NCI-H226 (cell line): ENCODE measurements around the gene VAV2.

Experiments
- DNase-seq: peaks from one replicate; pipeline ENCODE4 v3.0.0-alpha.2; 2015

VAV2 gene

DNA sequence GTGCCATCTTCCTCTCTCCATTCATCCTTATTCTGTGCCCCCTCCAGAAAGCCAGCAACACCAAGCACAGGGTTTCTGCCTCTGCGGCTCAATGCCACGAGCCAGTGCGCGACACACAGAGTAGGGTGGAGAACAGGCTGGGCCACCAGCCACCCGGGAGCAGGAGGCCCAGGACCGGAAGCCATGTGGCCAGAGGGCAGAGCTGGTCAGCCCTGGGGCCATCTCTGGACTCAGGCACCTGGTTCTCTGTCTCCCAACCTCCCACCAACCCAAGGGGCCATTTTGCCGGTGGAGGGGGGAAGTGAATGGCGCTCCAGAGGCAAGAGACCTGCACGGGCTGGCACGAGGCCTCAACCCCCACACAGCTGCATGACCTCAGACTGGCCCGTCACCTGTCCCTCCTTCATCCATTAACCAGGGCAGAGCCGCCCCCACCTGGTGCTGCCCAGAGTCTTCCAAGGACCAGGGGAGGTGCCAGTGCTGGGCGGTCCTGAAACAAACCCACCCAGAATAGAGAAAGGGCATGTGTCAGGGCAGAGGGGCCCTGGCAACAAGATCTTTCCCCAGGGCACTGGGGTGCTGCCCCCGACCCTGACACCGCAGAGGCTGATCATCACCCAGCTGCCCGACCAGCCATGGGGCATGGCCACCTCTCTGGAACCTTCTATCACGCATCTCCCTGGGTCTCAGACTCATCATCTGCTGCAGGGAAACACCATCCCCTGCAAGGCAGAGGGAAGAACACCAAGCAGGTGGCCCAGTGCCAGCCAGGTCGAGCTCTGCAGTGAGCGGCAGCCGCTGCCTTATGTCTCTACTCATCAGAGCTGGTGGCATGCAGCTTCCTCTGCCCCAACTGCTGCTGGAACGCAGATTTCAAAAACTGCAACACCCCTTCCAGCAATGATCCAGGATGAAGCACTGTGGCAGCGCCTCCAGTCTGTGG lies 11.9 kb downstream of the VAV2 start:
- DNase-seq = no peak

DNA sequence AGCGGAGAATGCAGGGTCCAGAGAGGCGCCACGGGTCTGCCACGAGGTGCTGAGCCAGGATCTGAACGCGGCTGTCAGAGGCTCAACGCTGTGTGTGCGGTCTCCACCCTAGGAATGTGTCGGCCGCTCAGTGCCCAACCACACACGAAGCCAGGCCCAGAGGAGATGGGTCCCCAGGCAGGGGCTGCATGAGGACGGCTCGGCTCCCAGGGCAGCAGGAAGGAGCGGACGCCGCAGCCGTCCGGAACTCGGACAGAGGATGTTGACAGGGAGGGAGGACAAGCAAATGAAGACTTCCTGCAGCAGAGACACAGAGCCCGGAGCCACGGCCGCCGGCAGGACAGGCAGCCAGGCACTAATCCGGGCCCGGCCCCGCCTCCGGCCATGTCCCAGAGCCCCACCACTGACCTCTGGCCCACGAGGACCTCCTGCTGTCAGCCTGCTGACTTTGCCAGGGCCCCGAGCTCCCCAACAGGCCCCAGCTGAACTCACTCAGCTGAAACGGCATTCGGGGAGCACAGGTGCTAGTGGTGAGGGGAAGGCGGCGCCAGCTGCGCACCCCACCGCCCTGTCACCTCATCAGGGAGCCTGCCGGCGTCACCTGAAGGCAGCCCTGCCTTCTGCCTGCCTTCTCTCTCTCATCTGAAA lies 12.7 kb downstream of the VAV2 start:
- no peak for DNase-seq

DNA sequence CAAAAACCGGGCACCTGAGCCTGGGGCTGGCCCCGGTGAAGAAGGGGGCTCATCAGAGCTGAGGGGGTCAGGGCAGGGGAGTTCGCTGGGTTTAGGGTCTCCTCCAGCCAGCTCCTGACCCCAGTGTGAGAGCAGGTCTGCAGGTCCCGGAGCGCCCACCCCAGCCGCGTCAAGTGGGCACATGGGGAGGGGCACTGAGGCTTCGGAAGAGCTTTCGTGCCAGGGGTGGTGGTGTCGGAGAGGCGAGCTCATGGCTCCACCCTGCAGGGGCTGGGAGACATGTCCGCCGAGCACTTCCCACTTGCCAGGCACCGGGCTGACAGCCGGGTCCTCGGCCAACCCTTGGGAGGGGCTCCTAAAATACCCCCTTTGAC lies 13.2 kb downstream of the VAV2 start:
- no peak for DNase-seq

DNA sequence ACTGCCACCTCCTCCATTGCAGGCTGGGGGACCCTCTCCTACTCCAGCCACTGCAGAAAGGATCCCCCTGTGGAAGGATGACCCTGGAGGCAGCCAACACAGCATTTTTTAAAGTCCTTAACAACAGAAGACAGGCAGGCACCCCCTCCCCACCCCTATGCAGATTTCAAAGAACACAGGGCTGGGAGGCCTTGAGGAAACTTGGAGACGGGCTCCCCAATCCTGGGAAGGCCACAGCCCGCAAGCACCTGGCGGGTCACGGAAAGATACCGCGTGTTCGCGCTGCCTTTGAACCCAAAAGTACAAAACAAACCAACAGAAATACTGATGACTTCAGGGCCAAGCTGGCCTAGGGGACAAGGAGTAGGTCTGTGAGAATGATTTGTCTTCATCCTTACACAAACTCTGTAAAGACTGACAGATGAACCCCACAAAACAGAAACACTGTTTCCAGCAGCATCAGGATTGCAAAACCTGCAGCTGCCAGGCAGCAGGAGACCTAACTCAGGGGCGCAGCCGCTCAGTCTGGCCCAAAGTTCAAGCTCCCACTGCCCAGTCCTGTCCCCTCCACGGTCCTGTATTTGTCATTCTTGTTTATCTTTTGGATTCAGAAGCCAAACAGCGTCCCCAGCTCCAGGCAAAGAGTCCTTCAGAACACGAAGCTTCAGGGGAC lies 13.8 kb downstream of the VAV2 start:
- DNase-seq = no peak

DNA sequence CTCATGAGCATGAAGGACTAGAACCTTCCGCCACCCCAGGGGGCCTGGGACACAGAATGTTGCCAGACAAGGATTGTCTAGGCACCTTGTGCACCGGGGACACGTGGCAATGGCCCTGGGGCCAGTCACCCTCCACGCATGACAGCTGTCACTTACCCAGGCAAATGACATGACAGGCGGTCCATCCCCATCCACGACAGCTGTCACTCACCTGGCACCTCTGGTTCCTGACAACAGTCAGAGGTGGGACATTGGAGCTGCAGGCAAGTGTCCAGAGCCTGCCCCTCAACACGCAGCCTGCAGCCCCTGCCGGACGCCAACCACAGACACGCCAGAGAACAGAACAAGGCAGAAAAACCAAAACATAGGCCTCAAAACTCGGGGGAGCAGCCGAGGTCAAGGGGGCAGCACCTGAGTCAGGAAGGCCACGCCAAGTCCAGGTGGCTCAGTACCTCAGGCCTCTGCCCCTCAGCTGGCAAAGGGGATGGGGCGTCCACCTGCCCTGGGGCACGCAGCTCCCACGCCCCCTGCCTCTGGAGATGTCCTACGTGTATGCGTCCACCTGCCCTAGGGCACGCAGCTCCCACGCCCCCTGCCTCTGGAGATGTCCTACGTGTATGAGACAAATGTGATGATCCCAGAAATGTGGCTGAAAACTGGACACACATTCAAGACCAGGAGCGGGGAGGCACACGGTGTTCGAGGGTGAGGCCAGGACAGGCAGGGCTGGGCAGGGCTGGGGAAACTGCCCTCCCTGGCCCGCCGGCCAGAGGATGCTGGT lies 14.5 kb downstream of the VAV2 start:
- DNase-seq = no peak

DNA sequence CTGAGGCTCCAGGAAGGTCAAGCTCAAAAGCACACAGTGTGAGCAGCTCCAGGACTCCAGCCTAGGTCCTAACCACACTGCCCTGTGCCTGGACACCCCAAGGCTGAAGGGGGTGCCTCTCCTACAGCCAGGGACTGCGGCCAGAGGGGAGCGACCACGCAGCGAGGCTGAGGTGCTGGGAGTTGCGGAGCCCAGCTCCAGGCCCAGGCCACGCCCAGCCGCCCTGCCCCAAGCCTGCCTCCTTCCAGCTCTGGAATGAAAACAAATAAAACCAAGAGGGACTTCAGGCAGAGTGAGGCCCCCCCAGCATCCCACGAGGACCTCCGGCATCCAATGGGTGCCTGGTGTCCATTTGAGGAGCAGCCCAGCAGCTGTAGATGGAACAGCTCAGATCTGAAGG lies 15.2 kb downstream of the VAV2 start:
- no peak for DNase-seq

DNA sequence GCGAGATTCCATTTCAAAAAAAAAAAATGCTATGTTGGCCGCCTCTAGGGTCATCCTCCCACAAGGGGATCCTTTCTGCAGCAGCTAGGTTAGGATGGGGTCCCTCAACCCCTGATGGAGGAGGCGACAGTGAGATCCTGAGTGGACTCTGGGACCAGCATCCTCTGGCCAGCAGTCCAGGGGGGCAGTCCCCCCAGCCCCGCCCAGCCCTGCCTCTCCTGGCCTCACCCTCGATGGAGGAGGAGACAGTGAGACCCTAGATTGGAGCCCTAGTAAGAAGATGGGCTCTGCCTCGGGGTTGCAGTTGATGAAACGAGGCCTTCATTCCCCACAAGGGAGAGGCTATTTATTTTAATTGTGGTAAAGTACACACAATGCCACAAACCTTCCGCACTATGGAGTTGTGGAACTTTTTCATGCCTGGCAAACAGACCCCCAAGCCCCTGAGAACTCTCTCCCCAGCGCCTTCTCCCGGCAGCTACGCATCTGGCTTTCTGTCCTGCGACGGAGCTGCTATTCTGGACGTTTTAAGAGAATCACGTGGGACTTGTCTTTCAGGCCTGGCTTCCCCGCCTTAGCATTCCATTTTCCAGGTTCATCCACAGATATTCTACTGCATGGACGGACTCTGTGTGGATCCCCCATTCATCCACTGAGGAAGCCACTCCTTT lies 15.8 kb downstream of the VAV2 start:
- DNase-seq = no peak

DNA sequence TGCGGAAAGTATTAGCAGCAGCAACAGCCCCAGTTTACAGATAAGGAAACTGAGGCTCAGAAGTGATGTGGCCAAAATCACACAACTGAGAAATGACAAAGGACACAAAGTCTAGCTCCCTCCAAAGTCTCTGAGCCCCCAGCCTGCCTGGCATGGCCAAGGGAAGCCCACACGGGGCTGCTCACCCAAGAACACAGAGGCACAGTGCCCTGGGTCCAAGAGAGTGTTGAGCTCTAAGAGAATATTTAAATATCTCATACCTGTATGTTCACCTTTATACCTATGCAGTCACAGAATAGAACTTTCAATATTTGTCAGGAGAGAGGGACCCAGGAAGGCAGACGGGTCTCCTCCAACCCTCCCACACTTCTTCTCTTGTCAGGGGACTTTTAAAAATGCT lies 16.6 kb downstream of the VAV2 start:
- no peak for DNase-seq

DNA sequence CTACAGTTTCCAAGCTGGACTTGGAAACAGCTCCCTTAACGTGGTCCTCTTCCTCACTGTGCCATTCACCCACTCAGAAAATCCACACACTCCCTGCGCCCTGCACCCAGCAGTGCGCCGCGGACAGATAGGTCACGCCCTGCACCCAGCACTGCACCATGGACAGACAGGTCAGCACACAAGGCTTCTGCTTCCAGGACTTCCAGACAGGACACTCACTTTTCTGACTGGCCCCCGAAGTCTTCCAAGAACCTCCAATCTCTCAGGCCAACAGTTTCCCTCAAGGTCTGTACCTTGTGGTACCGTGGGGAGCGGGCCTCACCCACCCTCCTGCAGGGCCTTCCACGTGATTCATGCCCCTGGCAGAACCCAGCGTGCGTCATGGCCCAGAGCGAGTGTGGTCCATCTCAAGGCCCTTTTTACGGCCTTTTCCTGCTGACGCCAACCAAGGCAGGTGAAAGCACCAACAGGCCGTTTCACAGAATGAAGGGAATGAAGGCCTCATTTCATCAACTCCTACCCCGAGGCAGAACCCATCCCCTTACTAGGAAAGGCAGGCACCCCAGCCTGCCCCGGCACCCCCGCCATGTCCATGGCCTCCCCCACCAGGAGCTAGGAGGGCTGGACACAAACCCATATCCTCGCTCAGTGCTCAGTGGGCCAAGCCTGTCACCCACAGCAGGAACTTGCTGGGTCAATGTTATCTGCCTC lies 17.3 kb downstream of the VAV2 start:
- no peak for DNase-seq

DNA sequence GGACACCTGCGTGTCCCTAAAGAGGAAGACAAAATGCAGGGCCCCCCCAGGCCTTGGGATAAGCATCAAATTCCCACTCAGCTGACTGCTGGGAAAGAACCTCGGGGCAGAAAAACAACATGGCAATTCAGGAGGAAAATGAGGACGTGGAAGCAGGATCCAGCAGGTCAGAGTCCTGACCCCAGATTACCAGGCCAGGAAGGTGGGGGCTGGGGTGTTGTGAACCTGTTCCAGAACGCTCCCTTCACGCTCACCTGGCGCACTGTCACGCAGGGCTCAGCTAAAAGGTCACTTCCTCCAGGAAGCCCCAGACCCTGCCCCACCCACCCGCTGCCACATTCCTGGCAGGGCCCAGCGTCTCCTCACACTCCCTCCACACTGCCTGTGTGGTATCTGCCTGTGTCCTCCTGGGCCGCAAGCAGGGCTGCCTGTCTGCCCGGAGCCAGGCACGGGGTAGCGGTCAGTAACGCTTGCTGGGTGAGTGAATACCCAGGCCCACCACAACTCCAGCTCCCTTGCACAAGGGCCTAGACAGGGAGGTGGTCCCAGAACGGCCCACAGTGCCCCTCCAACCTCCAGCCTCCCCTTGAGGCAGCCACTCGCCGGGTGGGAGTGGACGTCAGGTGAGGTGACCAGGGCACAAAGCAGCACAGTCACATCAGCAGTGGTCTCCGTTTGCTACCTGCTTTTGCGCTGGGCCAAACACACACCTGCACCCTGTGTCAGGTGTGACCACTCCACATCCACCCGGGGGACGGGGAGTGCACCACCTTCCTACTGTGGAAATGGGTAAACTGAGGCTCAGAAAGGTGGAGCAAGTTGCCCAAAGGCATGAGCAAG lies 18.1 kb downstream of the VAV2 start:
- no peak for DNase-seq

DNA sequence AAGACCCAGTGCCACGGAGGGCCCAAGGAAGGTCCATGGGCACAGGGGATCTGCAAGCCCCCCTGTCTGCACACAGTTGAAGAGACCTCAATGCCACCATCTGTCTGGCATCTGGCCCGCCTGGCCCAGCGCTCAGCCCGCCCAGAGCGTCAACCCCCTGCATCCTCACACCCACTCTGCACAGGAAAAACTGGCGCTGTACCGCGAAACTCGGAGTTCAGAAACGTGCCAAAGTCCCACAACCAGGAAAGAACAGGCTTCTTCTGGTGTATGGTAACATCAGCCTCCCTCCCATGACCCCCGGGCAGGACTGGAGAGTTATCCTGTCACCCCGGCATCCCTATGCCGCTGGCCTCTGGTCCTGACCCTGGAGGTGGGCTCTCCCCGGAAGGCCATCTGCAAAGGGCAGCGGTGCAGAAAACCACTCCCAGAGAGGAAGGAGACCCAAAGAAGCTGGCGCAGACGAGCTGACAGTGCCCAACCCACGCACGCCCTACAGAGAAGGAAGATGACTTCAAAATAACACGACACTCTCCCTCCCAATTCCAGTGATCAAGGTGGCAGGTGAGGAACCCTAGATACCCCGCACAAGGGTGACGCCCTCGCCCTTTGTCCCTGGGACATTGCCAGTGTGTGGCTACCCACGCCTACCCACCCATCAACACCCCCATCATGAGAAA lies 18.9 kb downstream of the VAV2 start:
- DNase-seq = no peak

DNA sequence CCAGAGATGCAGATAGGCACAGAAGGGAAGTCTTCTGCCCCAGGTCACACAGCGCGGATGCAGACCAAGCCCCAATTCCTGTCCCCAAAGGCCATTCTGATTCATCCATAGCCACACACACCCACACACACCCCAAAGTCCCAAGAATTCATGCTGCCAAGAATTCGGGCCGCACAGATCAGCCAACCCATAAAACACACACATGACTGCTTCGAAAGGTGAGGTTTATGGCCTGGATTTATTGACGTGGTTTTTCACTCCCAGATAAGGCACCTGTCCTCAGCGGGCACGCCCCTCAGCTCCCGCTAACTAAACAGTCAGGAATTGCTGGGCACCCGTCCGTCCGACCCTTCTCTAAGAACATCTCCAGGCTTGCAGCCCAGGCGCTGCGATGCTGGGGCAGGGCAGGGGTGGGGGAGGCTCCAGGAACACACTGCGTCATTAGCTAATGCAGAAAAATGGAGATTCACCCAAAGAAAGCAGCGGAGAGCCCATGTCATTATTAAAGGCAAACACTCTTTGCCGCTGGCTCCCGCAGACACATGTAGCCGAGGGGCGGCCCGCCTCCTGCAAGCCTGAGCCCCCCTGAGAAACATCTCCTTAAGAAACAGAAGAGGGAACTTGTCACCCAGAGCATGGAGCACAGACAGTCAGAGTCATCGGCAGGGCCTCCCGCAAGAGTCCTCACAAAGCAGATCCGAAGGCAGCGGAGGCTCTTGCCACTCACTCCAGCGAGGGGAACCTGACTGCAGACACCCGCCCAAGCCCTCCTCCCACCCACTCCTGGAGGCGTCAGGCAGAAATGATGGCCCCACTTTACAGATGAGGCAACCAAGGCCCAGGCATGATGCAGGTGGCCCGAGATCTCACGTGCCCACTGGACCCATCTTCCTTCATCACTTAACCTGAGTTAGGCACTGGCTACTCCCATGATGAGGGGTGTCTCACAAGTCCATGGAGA lies 19.9 kb downstream of the VAV2 start:
- no peak for DNase-seq

DNA sequence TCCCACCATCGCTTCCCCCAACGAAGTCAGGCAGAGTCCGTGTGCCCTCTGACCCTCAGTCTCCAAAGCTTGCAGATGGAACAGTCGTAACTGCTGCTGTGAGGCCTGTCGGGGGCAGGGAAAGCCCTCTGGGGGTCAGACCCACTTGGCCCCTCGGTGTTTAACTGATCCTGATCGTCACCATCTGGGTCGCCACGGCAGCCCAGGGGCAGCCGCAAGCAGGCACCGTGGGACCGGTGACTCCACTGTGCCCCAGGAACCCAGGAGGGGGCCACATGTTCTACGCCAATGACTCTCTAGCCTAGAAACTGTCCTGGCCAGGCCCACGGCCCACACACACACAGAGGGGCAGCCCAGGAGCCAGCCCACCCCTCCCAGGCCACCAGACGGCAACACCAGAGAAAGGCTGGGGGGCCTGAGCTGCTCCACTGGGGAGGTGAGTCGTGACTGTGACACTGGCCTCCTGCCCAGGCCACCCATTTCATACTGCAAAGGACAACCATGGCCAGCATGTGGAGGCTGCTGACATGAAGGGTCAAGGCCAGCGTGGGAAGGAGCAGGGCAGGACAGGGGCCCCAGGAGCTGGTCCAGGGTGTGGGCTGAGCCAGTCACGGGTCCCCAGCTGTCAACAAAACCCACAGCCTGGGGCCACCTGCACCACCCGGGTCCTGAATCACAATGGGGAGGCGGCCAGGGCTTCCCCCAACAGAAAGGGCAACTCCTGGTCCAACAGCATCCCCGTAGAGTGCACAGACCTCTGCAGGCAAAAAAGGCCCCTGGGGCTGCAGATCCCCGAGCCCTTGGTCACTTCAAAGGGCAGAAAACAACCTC lies 20.8 kb downstream of the VAV2 start:
- no peak for DNase-seq

DNA sequence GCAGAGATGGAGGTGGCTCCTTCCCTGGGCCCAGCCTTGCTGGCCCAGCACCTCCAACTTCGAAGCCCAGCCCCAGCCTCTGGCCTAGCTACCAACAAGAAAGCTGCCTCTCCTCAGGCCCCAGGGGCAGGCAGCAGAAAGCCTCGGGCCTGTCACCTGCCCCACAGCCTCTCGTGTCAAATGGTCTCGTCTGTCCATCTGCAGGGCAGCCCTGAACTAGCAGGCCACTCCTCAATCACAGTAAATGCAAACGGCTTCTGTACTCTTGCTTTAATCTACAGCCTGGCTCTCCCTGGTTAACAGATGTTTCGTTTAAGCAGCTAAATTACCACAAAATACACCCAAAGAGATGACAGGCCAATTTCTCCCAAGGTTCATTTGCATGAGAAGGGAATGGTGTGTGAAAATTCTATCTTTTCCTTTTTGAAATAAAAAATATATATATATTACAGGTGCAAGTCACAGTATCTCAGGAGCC lies 21.5 kb downstream of the VAV2 start:
- DNase-seq = no peak

DNA sequence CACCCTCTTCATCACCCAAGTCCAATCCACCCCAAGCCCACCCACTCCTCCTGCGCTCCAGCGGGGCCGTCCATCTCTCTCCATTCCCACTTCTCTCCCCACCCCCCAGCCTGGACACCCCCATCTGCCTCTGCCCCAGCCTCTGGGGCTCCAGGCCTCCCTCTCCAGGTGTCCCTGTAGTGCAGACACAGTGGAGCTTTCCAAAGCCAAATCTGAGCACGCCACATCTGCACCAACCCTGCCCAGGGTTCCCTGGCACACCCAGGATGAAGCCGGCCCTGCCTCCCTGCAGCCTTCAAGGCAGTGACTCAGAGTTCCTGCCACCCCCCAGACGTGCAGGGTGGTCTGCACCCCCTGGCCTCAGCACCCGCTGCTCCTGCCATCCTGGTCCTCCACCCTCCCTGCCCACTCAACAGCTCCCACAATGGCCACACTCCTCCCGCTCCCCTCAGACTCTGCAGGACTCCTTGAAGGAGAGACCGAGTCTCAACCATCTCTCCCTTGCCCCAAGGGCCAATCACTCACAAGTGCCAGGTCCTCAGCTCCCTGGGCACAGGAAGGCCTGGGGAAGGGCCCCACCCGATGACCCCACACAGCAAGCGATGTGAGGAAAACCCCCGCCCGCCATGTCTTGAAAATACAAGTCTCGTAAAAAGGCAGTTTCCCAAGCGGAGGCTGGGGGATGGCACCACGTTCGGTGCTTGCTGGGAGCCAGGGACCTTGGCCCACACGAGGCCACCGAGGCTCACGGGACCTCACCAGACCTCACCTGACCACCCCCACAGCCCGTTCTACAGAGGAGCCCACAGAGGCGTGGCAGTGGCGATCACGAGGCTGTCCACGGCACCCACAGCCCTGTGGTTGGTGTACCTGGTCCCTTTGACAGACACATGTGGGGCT lies 22.2 kb downstream of the VAV2 start:
- DNase-seq = no peak

DNA sequence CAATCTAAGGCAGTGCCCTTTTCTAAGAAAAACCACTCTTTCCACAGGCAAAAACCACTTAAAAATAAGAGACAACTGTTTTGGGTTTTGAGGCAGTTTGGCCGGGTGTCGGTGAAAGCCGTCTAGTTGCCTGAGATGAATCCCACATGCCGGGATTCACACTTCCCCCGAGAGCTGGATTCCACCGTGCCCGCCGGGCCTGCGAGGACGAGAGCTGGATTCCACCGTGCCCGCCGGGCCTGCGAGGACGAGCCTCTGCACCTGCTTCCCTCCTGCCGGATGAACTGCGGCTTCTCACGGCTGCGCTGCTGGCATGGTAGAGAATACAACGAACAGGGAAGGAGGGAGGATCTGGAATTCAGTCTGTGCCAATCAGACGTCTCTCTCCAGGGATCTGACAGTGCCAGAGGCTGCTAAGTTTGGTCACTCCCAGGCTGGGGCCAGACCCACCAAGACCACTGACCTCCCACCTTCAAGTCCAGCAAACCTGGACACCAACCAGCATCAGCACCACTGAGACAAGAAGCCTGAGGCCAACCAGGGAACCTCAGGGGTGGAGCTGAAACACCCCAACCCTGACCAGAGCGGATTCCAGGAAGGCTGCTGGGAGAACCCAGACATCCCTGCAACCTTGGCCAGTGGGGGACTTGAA lies 23.0 kb downstream of the VAV2 start:
- no peak for DNase-seq
